PFSK-1 (cell line): ENCODE measurements around the gene ZNF134.

Experiments used
- FOXP2 ChIP-seq: optimal IDR thresholded peaks from 2 replicates; pipeline ENCODE3; 2011; ENCODE audit warnings: borderline replicate concordance, control low read depth, inconsistent platforms; ENCODE audit not compliant: insufficient read depth; ENCODE audit errors: extremely low read length, extremely low read depth
- POLR2AphosphoS5 ChIP-seq: IDR thresholded peaks from 2 replicates; pipeline ENCODE4 v1.6.1; 2012; ENCODE audit warnings: low read depth, mild to moderate bottlenecking, control low read depth, low read length, moderate library complexity
- SIN3A ChIP-seq: IDR thresholded peaks from 2 replicates; pipeline ENCODE4 v1.6.1; 2012; ENCODE audit warnings: mild to moderate bottlenecking, low read length, moderate library complexity, borderline replicate concordance; ENCODE audit not compliant: insufficient read depth
- TAF1 ChIP-seq: IDR thresholded peaks from 2 replicates; pipeline ENCODE4 v1.6.1; 2012; ENCODE audit warnings: low read length, control low read depth, borderline replicate concordance; ENCODE audit not compliant: insufficient read depth
- TF ChIP-seq, protein P1 (sequence below), 2 experiments: IDR thresholded peaks; 2 replicates each; pipeline versions ENCODE4 v1.6.1 to v1.8.0; 2011 to 2012; ENCODE audit warnings: low read depth in 2 of 2, low read length in 2 of 2, control low read depth in 1 of 2, inconsistent platforms in 1 of 2, mild to moderate bottlenecking in 1 of 2, moderate library complexity in 1 of 2; ENCODE audit not compliant: insufficient read depth in 1 of 2

The ZNF134 gene

DNA sequence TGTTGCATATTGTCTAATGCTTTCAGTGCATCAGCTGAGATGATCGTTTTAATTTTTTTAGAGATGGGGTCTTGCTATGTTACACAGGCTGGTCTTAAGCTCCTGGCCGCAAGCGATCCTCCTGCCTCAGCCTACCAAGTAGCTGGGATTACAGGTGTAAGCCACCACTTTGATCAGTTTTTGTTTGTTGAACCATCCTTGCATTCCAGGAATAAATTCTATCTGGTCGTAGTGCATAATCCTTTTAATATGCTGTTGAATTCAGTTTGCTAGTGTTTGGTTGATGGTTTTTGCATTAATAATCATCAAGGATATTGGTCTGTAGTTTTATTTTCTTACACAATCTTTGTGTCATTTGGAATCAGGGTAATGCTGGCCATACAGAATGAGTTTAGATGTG, 23.3 kb downstream of the ZNF134 start:
- TF ChIP-seq, protein P1, sequence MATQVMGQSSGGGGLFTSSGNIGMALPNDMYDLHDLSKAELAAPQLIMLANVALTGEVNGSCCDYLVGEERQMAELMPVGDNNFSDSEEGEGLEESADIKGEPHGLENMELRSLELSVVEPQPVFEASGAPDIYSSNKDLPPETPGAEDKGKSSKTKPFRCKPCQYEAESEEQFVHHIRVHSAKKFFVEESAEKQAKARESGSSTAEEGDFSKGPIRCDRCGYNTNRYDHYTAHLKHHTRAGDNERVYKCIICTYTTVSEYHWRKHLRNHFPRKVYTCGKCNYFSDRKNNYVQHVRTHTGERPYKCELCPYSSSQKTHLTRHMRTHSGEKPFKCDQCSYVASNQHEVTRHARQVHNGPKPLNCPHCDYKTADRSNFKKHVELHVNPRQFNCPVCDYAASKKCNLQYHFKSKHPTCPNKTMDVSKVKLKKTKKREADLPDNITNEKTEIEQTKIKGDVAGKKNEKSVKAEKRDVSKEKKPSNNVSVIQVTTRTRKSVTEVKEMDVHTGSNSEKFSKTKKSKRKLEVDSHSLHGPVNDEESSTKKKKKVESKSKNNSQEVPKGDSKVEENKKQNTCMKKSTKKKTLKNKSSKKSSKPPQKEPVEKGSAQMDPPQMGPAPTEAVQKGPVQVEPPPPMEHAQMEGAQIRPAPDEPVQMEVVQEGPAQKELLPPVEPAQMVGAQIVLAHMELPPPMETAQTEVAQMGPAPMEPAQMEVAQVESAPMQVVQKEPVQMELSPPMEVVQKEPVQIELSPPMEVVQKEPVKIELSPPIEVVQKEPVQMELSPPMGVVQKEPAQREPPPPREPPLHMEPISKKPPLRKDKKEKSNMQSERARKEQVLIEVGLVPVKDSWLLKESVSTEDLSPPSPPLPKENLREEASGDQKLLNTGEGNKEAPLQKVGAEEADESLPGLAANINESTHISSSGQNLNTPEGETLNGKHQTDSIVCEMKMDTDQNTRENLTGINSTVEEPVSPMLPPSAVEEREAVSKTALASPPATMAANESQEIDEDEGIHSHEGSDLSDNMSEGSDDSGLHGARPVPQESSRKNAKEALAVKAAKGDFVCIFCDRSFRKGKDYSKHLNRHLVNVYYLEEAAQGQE (IDR thresholded peaks at IDR 0.05; ENCODE audit: insufficient read depth in 1 of 2, low read depth in 2 of 2, low read length in 2 of 2), result no peak
- TF ChIP-seq FOXP2, result no peak
- TF ChIP-seq TAF1, result no peak
- no peak for TF ChIP-seq SIN3A

DNA sequence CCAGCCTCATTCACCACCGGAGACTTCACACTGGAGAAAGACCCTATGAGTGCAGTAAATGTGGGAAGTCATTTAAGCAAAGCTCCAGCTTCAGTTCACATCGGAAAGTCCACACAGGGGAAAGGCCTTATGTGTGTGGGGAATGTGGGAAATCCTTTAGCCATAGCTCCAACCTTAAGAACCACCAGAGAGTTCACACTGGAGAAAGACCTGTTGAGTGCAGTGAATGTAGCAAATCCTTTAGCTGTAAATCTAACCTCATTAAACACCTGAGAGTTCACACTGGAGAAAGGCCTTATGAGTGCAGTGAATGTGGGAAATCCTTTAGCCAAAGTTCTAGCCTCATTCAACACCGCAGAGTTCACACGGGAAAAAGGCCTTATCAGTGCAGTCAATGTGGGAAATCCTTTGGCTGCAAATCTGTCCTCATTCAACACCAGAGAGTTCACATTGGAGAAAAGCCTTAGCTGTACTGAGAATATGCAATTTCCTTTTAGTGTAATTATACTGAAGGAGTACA, 27.7 kb downstream of the ZNF134 start:
- no peak for TF ChIP-seq FOXP2
- TF ChIP-seq, protein P1 (IDR thresholded peaks at IDR 0.05; ENCODE audit: insufficient read depth in 1 of 2, low read depth in 2 of 2, low read length in 2 of 2), result no peak
- TF ChIP-seq POLR2AphosphoS5, result no peak
- TF ChIP-seq TAF1, result no peak
- TF ChIP-seq SIN3A, result no peak

DNA sequence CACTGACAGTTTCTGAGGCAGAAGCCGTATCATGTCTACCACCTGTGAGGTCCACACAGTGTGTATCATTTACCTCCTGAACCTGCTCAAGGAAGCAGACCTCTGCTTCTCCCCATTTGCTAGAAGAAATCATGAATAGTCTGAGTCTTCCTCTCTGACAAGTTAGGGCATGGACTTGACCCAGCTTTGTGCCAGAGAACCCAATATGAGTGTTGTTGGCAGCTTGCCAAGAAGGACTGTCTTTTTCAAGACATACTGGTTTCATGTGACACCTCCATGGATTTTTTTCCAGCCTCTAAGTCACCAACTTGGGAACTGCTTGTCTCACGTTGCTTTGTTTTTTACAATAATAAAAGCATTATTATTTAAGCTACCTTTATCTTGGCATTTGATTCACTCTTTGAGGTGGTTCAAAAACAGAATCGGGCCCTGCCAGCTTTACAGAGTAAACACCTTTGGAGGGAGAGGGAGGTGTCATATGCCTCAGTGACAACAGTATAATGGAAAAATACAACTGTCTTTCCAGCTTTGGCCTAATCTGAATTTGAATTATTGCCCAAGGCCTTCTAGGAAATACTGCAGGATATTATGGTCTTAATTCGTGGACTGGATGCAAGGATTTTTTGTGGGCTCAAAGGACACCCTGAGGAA, 28.5 kb downstream of the ZNF134 start:
- TF ChIP-seq POLR2AphosphoS5 (no peak), SIN3A (no peak), TAF1 (no peak), FOXP2 (no peak)
- TF ChIP-seq, protein P1 (IDR thresholded peaks at IDR 0.05; ENCODE audit: insufficient read depth in 1 of 2, low read depth in 2 of 2, low read length in 2 of 2), result no peak

DNA sequence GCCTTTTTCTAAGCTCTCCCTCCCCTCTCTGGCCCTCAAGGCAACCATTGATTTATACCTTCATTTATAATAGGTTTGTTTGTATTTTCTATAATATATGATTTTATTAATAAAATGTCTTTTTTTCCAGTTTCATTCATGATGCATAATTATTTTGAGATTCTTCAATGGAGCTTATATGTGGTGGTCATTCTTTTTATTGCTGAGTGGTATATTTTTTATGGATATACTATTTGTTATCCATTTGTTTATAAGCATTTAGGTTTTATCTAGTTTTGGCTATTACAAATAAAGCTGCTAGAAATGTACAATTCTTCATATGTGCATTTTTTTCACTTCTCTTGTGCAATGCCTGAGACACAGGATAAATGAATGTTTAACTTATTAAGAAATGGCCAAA, 29.7 kb downstream of the ZNF134 start:
- TF ChIP-seq, protein P1 (IDR thresholded peaks at IDR 0.05; ENCODE audit: insufficient read depth in 1 of 2, low read depth in 2 of 2, low read length in 2 of 2), result no peak
- TF ChIP-seq TAF1, result no peak
